GM18858 (cell line): ENCODE results near the gene JAM3.
"Not testable (repeated sequence)": the region's sequence is repeated elsewhere in the genome, so short reads cannot be mapped to it uniquely, and the experiment has no call there.

ENCODE experiments used
- ATAC-seq: cut with Tn5 transposase; IDR thresholded peaks from one replicate; pipeline ENCODE4 v1.9.1; 2021; ENCODE audit not compliant: unreplicated experiment

The JAM3 gene

GRCh38 chr11:134171951-134172350, 103.1 kb downstream of the JAM3 start:
- ATAC-seq: no peak

GRCh38 chr11:134173296-134173695, 104.4 kb downstream of the JAM3 start:
- ATAC-seq: no peak

- ATAC-seq: no peak
These were observed 107.4 kb downstream of the JAM3 start for GRCh38 chr11:134176284-134176683.

GRCh38 chr11:134178032-134178674, 109.3 kb downstream of the JAM3 start:
- no peak for ATAC-seq

DNA sequence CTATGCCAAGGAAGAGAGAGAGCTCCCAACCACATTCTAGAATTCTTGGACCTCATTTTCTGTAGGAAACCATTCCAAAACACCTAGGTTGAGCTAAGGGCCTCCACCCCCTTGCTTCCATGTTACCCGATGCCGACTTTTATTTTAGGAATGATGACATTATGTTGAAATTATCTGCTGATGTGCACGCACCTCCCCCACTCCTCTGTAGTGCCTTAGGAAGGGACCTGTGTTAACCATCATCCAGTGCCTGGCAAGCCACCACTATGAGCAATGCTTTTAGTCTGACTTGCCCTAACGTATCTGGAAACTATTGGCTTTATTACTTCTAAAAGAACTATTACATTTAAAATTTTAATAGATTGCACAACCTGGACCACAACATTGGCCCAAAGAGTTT, 112.8 kb downstream of the JAM3 start:
- no peak for ATAC-seq

- not testable (repeated sequence) for ATAC-seq
These were observed 119.2 kb downstream of the JAM3 start for GRCh38 chr11:134188092-134188491.

DNA sequence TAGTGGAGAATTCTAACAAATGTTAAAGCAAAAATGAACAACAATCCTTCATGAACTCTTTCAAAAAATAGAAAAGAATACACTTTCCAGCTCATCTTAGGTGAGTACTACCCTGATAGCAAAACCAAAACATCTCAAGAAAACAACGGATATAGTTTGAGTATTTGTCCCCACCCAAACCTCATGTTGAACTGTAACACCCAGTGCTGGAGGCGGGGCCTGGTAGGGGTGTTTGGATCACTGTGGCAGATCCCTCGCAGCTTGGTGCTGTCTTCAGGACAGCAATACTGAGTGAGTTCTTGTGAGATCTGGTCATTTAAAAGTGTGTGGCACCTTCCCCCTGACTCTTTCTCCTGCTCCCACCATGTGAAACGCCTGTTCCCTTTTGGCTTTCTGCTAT, 127.9 kb downstream of the JAM3 start:
- no peak for ATAC-seq

GRCh38 chr11:134199531-134199930, 130.7 kb downstream of the JAM3 start:
- ATAC-seq: no peak

DNA sequence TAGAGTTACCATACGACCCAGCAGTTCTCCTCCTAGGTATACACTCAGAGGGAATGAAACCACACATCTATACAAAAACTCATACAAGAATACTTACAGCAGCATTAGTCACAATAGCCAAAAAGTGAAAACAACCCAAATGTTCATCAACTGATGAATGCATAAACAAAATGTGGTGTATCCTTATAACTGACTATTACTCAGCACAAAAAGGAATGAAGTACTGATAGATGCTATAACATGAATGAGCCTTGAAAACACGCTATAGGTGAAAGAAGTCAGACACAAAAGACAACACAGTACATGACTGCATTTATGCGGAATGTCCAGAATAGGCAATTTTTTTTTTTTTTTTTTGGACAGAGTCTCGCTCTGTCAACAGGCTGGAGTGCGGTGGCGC, 131.8 kb downstream of the JAM3 start:
- ATAC-seq: no peak
